ENCODE results near the gene ANKS3. TPM values are rescaled to one million over a fixed set of nuclear protein-coding genes. Genes with fewer than 3 reads are reported as not detected.
A peak's percentile ranks its signal among the peaks of the same experiment; 100 is the strongest.

The ANKS3 gene
- polyA plus RNA-seq, 2 of the 4 experiments (the other 2 are of a cell fraction): 22.7 to 27.1 TPM

GRCh38 chr16:4660454-4661007 is 73.5 kb downstream of the ANKS3 start:
- ChIA-PET CTCF (interaction anchor here (0.6 to 1.8 kb wide), 4 partner anchors 10 to 296 kb away, joined by 3 to 8 read pairs (median 4); partner anchors contain the start of gene MGRN1), POLR2A (no interaction called here)
- no peak overlapping the region for H3K27ac ChIP-seq
- no peak; a peak in 1 of 6 replicates for ATAC-seq
- no peaks in the 10 kb centered on the region for H3K9me3 ChIP-seq
- no peak for FAIRE-seq
- TF ChIP-seq MAFK (IDR thresholded peaks at IDR 0.05; ENCODE audit: partially characterized antibody) (no peak), FOSL2 (IDR thresholded peaks at IDR 0.05) (no peak), FOSL2 (CRISPR knock-in tag; IDR thresholded peaks at IDR 0.05) (no peak), POLR2AphosphoS2 (conservative IDR thresholded peaks at IDR 0.05; ENCODE audit: low read length) (no peak), NFE2L2 (conservative IDR thresholded peaks at IDR 0.05; ENCODE audit: low read length) (no peak), POLR2A (IDR thresholded peaks at IDR 0.05; ENCODE audit: low read length) (no peak), HEYL (CRISPR knock-in tag; IDR thresholded peaks at IDR 0.05) (no peak), PHF8 (IDR thresholded peaks at IDR 0.05; ENCODE audit: borderline replicate concordance, low read depth) (no peak), PBX3 (IDR thresholded peaks at IDR 0.05) (no peak), MAZ (IDR thresholded peaks at IDR 0.05; ENCODE audit: borderline replicate concordance, low read depth, low read length) (no peak), CBX2 (IDR thresholded peaks at IDR 0.05; ENCODE audit: borderline replicate concordance, low read depth) (no peak), ZSCAN20 (CRISPR knock-in tag; IDR thresholded peaks at IDR 0.05) (no peak), MYC (IDR thresholded peaks at IDR 0.05; ENCODE audit: borderline replicate concordance, low read length) (no peak), SMC3 (IDR thresholded peaks at IDR 0.05) (no peak), CHD2 (IDR thresholded peaks at IDR 0.05; ENCODE audit: low read length, partially characterized antibody) (no peak), CHD4 (IDR thresholded peaks at IDR 0.05; ENCODE audit: borderline replicate concordance) (no peak), JUNB (IDR thresholded peaks at IDR 0.05) (no peak), CEBPB (IDR thresholded peaks at IDR 0.05) (no peak), TP53 (CRISPR knock-in tag; IDR thresholded peaks at IDR 0.05) (no peak)
- no peak for DNase-seq (ENCODE audit: low read depth in 1 of 2, low spot score in 1 of 2)
- no peak overlapping the region for H3K4me3 ChIP-seq
- 89% methylated on average over 16 of the region's 18 CpGs for WGBS (ENCODE audit: missing lambda C conversion rate)
- no peak overlapping the region for H3K4me2 ChIP-seq
- H3K4me1 ChIP-seq: peaks cover 19% of the 10 kb centered on the region

- Histone ChIP-seq H3K4me3 (no peak overlapping the region), H3K27ac (no peak overlapping the region), H3K9me3 (no peaks in the 10 kb centered on the region), H3K4me2 (no peak overlapping the region), H3K4me1 (peaks cover 22% of the 10 kb centered on the region)
- ChIA-PET POLR2A (no interaction called here), CTCF (interaction anchor here (0.8 to 1.3 kb wide), 3 partner anchors 9 to 297 kb away, joined by 3 to 7 read pairs (median 4); no protein-coding TSS in a partner anchor)
- 95% methylated on average over 26 of the region's 29 CpGs for WGBS (ENCODE audit: missing lambda C conversion rate)
- no peak for FAIRE-seq
- ATAC-seq: peak in 1 of 2 experiments; percentile 11; a peak in 1 of 6 replicates
- TF ChIP-seq RFX5 (IDR thresholded peaks at IDR 0.05) (no peak), RNF2 (IDR thresholded peaks at IDR 0.05; ENCODE audit: borderline replicate concordance, low read depth) (no peak), KDM5A (IDR thresholded peaks at IDR 0.05) (no peak), TFCP2L1 (CRISPR knock-in tag; IDR thresholded peaks at IDR 0.05) (no peak), KDM1A (IDR thresholded peaks at IDR 0.05; ENCODE audit: low read depth) (no peak), USF2 (IDR thresholded peaks at IDR 0.05) (no peak), POLR2AphosphoS2 (conservative IDR thresholded peaks at IDR 0.05; ENCODE audit: low read length) (no peak), MYC (IDR thresholded peaks at IDR 0.05; ENCODE audit: borderline replicate concordance, low read length) (no peak), HEYL (CRISPR knock-in tag; IDR thresholded peaks at IDR 0.05) (no peak), CHD2 (IDR thresholded peaks at IDR 0.05; ENCODE audit: low read length, partially characterized antibody) (no peak), SREBF2 (IDR thresholded peaks at IDR 0.05) (no peak), CHD4 (IDR thresholded peaks at IDR 0.05; ENCODE audit: borderline replicate concordance) (no peak), RCOR1 (IDR thresholded peaks at IDR 0.05; ENCODE audit: low read depth, low read length) (no peak), SMC3 (IDR thresholded peaks at IDR 0.05) (no peak), REST (IDR thresholded peaks at IDR 0.05) (no peak), CBX2 (IDR thresholded peaks at IDR 0.05; ENCODE audit: borderline replicate concordance, low read depth) (no peak), HOXB5 (CRISPR knock-in tag; IDR thresholded peaks at IDR 0.05) (no peak), E2F6 (IDR thresholded peaks at IDR 0.05; ENCODE audit: borderline replicate concordance, low read depth) (no peak)
- no peak for DNase-seq (ENCODE audit: low read depth in 1 of 2, low spot score in 1 of 2)
Measured at GRCh38 chr16:4659363-4660353, 74.4 kb downstream of the ANKS3 start.

All from A549 (cell line).